ENCODE data around the gene MIOX. TPM values are rescaled to one million over a fixed set of nuclear protein-coding genes. Genes with fewer than 3 reads are reported as not detected.

Gene MIOX
- total and polyA plus RNA-seq, 9 of the 15 experiments (the other 6 are each of a cell fraction or from before 2014, with no cell fraction given) = 0.08 TPM; not detected in 8

- Histone ChIP-seq H4K20me1 (replicated peaks; ENCODE audit: control insufficient read depth, insufficient read depth, low read length) (peaks cover 20% of the 10 kb centered on the region), H3K4me3 (no peak overlapping the region), H3K79me2 (ENCODE audit: control insufficient read depth, insufficient read depth, low read length) (peaks cover 37% of the 10 kb centered on the region), H2AFZ (ENCODE audit: low read depth, low read length) (no peak overlapping the region), H3K4me2 (ENCODE audit: insufficient read depth, low read length) (no peak overlapping the region), H3K27ac (ENCODE audit: extremely low read depth, low read depth, low read length) (no peak overlapping the region), H3K9ac (ENCODE audit: insufficient read depth in 1 of 2, low read depth in 2 of 2, low read length in 2 of 2) (no peak overlapping the region), H3K9me3 (replicated peaks; ENCODE audit: control insufficient read depth, insufficient read depth, low read depth, low read length) (no peaks in the 10 kb centered on the region), H3K36me3 (ENCODE audit: control insufficient read depth, insufficient read depth, low read length) (peaks cover 33% of the 10 kb centered on the region; the same call in 1 of the 3 replicates), H3K9me1 (ENCODE audit: control insufficient read depth, insufficient read depth, low read length) (peaks cover 4% of the 10 kb centered on the region), H3K4me1 (replicated peaks in 1 of 2; ENCODE audit: control insufficient read depth in 2 of 2, insufficient read depth in 2 of 2, low read length in 2 of 2) (peaks cover 16 to 25% of the 10 kb centered on the region in 2 experiments), H3K27me3 (ENCODE audit: control insufficient read depth in 2 of 2, insufficient read depth in 2 of 2, low read length in 2 of 2) (no peaks in the 10 kb centered on the region)
- intact Hi-C loops (cut with micrococcal nuclease) = no loop called here
- WGBS (ENCODE audit: insufficient coverage, low coverage, missing lambda C conversion rate) = 88% methylated on average over 8 of the region's 24 CpGs
- DNase-seq (ENCODE audit: extremely low read depth in 1 of 4, low spot score in 3 of 4) (no peak), ATAC-seq (no peak), FAIRE-seq (no peak)
- ChIA-PET POLR2A (interaction anchor here (0.9 to 1.0 kb wide), 2 partner anchors 16 to 17 kb away, joined by 3 read pairs; no protein-coding TSS in a partner anchor), CTCF (ENCODE audit: low intra/inter-chr PET ratio) (no interaction called here)
- BruUV-seq (replicated peaks) = no TSS peak
- in situ Hi-C loops (cut with MboI) = no loop called here
- TF ChIP-seq ZNF444 (CRISPR knock-in tag; IDR thresholded peaks at IDR 0.05) = no peak
- TF ChIP-seq HDAC8 (tag; IDR thresholded peaks at IDR 0.05) = no peak
These were observed 19.3 kb upstream of the MIOX start for GRCh38 chr22:50467341-50467740.

GRCh38 chr22:50467773-50468440 is 18.8 kb upstream of the MIOX start:
- Histone ChIP-seq H3K36me3 (ENCODE audit: control insufficient read depth, insufficient read depth, low read length) (peaks cover 33% of the 10 kb centered on the region; the same call in 1 of the 3 replicates), H3K4me1 (replicated peaks in 1 of 2; ENCODE audit: control insufficient read depth in 2 of 2, insufficient read depth in 2 of 2, low read length in 2 of 2) (peaks cover 16 to 27% of the 10 kb centered on the region in 2 experiments), H2AFZ (ENCODE audit: low read depth, low read length) (no peak overlapping the region), H3K9me1 (ENCODE audit: control insufficient read depth, insufficient read depth, low read length) (peaks cover 8% of the 10 kb centered on the region), H3K27me3 (ENCODE audit: control insufficient read depth in 2 of 2, insufficient read depth in 2 of 2, low read length in 2 of 2) (no peaks in the 10 kb centered on the region), H3K79me2 (ENCODE audit: control insufficient read depth, insufficient read depth, low read length) (peaks cover 43% of the 10 kb centered on the region), H4K20me1 (replicated peaks; ENCODE audit: control insufficient read depth, insufficient read depth, low read length) (peaks cover 25% of the 10 kb centered on the region), H3K9ac (ENCODE audit: insufficient read depth in 1 of 2, low read depth in 2 of 2, low read length in 2 of 2) (no peak overlapping the region), H3K27ac (ENCODE audit: extremely low read depth, low read depth, low read length) (no peak overlapping the region), H3K4me2 (ENCODE audit: insufficient read depth, low read length) (no peak overlapping the region), H3K9me3 (replicated peaks; ENCODE audit: control insufficient read depth, insufficient read depth, low read depth, low read length) (no peaks in the 10 kb centered on the region), H3K4me3 (no peak overlapping the region)
- DNase-seq (ENCODE audit: extremely low read depth in 1 of 4, low spot score in 3 of 4) (no peak), ATAC-seq (no peak), FAIRE-seq (no peak)
- intact Hi-C loops (cut with micrococcal nuclease) (no loop called here), in situ Hi-C loops (cut with MboI) (no loop called here)
- CTCF ChIA-PET (ENCODE audit: low intra/inter-chr PET ratio) = no interaction called here
- 90% methylated on average over 7 of the region's 22 CpGs for WGBS (ENCODE audit: insufficient coverage, low coverage, missing lambda C conversion rate)
- no TSS peak for BruUV-seq (replicated peaks)
- POLR2A ChIA-PET = interaction anchor here (0.9 to 1.0 kb wide), 2 partner anchors 16 to 18 kb away, joined by 3 read pairs; no protein-coding TSS in a partner anchor
- no peak for TF ChIP-seq RERE (CRISPR knock-in tag; IDR thresholded peaks at IDR 0.05; ENCODE audit: borderline replicate concordance)
- TF ChIP-seq ZNF655 (CRISPR knock-in tag; IDR thresholded peaks at IDR 0.05) = no peak
- no peak for TF ChIP-seq BRD9 (IDR thresholded peaks at IDR 0.05; ENCODE audit: low read depth, partially characterized antibody)
- no peak for TF ChIP-seq HDAC2 (IDR thresholded peaks at IDR 0.05)
